Activated CD8-positive, alpha-beta T cell treated with anti-CD3 and anti-CD28 coated beads for 36 hours (primary cell): ENCODE results near the gene SLC22A23. TPM values are rescaled to one million over a fixed set of nuclear protein-coding genes. Genes with fewer than 3 reads are reported as not detected.

Experiments
- ATAC-seq: fragments of 200-7000 bp; cut with Tn5 transposase; one replicate; pipeline ENCODE4 v1.10.0; 2021; ENCODE audit warnings: mild to moderate bottlenecking, moderate library complexity
- CTCF ChIA-PET: fragments of 350-600 bp; sonication (Branson Sonifier 250); formaldehyde crosslinking; loops from one replicate; lab custom pipeline; 2021; ENCODE audit warnings: antibody characterized with exemption; lab: Charles Lee
- POLR2A ChIA-PET: fragments of 350-600 bp; sonication (Branson Sonifier 250); formaldehyde crosslinking; loops from one replicate; lab custom pipeline; 2021; ENCODE audit warnings: antibody characterized with exemption; lab: Charles Lee
- DNase-seq: peaks from one replicate; pipeline ENCODE4 v3.0.0-alpha.2; 2020
- H3K27ac Mint-ChIP-seq: one replicate; pipeline ENCODE4 v1.8.0; 2021; ENCODE audit warnings: mild to moderate bottlenecking, mixed read lengths
- H3K27me3 Mint-ChIP-seq: one replicate; pipeline ENCODE4 v1.8.0; 2021; ENCODE audit warnings: mixed read lengths
- H3K36me3 Mint-ChIP-seq: one replicate; pipeline ENCODE4 v1.8.0; 2021; ENCODE audit warnings: low read depth, mixed read lengths
- H3K4me1 Mint-ChIP-seq: one replicate; pipeline ENCODE4 v1.8.0; 2021; ENCODE audit warnings: low read depth, mixed read lengths
- H3K4me3 Mint-ChIP-seq: one replicate; pipeline ENCODE4 v1.8.0; 2021; ENCODE audit warnings: mild to moderate bottlenecking, moderate library complexity, mixed read lengths
- H3K9me3 Mint-ChIP-seq: one replicate; pipeline ENCODE4 v1.8.0; 2021; ENCODE audit warnings: mixed read lengths
- CTCF ChIP-seq: fragments of 200-600 bp; IDR thresholded peaks from one replicate; pipeline ENCODE4 v1.8.0; 2022; ENCODE audit warnings: antibody characterized with exemption, mild to moderate bottlenecking
- intact Hi-C: fragments of 100-400 bp; cut with micrococcal nuclease; formaldehyde crosslinking; loops from one replicate; pipeline ENCODE4 v1.10.0; 2022
- total RNA-seq, 2 experiments: library from RNA; stranded (reverse); gene quantifications; one replicate each; pipeline ENCODE4 v1.2.3, GENCODE V29; 2021

The SLC22A23 gene
- total RNA-seq, 2 experiments from 2014 or later: 0.16 to 0.34 TPM

- no peaks in the 10 kb centered on the region for H3K36me3 Mint-ChIP-seq
- intact Hi-C loops: no loop called here
- DNase-seq (no peak), ATAC-seq (no peak)
- H3K4me1 Mint-ChIP-seq: peaks cover 17% of the 10 kb centered on the region
- no peaks in the 10 kb centered on the region for H3K27me3 Mint-ChIP-seq
- TF ChIP-seq CTCF: no peak
- no peaks in the 10 kb centered on the region for H3K9me3 Mint-ChIP-seq
- no peak overlapping the region for H3K4me3 Mint-ChIP-seq
- no peak overlapping the region for H3K27ac Mint-ChIP-seq
- CTCF ChIA-PET: no interaction called here
- POLR2A ChIA-PET: interaction anchor here (1.2 kb wide), 1 partner anchor 12 kb away, joined by 3 read pairs; no protein-coding TSS in a partner anchor
Observed at GRCh38 chr6:3323696-3324261, 133.1 kb downstream of the SLC22A23 start.

- intact Hi-C loops: no loop called here
- ATAC-seq: no peak
- Mint-ChIP-seq H3K4me1 (peaks cover 23% of the 10 kb centered on the region), H3K36me3 (no peaks in the 10 kb centered on the region), H3K27ac (no peak overlapping the region), H3K9me3 (no peaks in the 10 kb centered on the region), H3K4me3 (no peak overlapping the region), H3K27me3 (no peaks in the 10 kb centered on the region)
- no peak for TF ChIP-seq CTCF
- ChIA-PET CTCF (no interaction called here), POLR2A (no interaction called here)
- DNase-seq: no peak
Observed at GRCh38 chr6:3323148-3323547, 133.7 kb downstream of the SLC22A23 start.

- Mint-ChIP-seq H3K27me3 (no peaks in the 10 kb centered on the region), H3K27ac (no peak overlapping the region), H3K4me3 (no peak overlapping the region), H3K4me1 (peaks cover 30% of the 10 kb centered on the region), H3K36me3 (no peaks in the 10 kb centered on the region), H3K9me3 (no peaks in the 10 kb centered on the region)
- ATAC-seq (no peak), DNase-seq (no peak)
- TF ChIP-seq CTCF: no peak
- CTCF ChIA-PET: interaction anchor here (3.1 kb wide), 1 partner anchor 9 kb away, joined by 10 read pairs; no protein-coding TSS in a partner anchor
- intact Hi-C loops: no loop called here
- POLR2A ChIA-PET: no interaction called here
Observed at GRCh38 chr6:3322366-3322890, 134.4 kb downstream of the SLC22A23 start.

- Mint-ChIP-seq H3K27ac (no peak overlapping the region), H3K27me3 (no peaks in the 10 kb centered on the region), H3K9me3 (no peaks in the 10 kb centered on the region), H3K4me3 (no peak overlapping the region), H3K36me3 (no peaks in the 10 kb centered on the region), H3K4me1 (peaks cover 30% of the 10 kb centered on the region)
- DNase-seq: no peak
- no peak for ATAC-seq
- TF ChIP-seq CTCF: no peak
- CTCF ChIA-PET: interaction anchor here (3.1 kb wide), 1 partner anchor 9 kb away, joined by 10 read pairs; no protein-coding TSS in a partner anchor
- POLR2A ChIA-PET: no interaction called here
- intact Hi-C loops: no loop called here
Observed at GRCh38 chr6:3321875-3322274, 135.0 kb downstream of the SLC22A23 start.

- TF ChIP-seq CTCF: no peak
- Mint-ChIP-seq H3K27me3 (no peaks in the 10 kb centered on the region), H3K4me3 (no peak overlapping the region), H3K9me3 (no peaks in the 10 kb centered on the region), H3K36me3 (no peaks in the 10 kb centered on the region), H3K27ac (no peak overlapping the region), H3K4me1 (peaks cover 30% of the 10 kb centered on the region)
- POLR2A ChIA-PET: no interaction called here
- CTCF ChIA-PET: interaction anchor here (3.1 kb wide), 1 partner anchor 10 kb away, joined by 10 read pairs; no protein-coding TSS in a partner anchor
- DNase-seq (no peak), ATAC-seq (no peak)
- intact Hi-C loops: no loop called here
Observed at GRCh38 chr6:3321042-3321441, 135.8 kb downstream of the SLC22A23 start.
